GM21447 (cell line): ENCODE measurements around the gene ADGRV1.
"Not testable (repeated sequence)": the region's sequence is repeated elsewhere in the genome, so short reads cannot be mapped to it uniquely, and the experiment has no call there.

Experiments
- ATAC-seq: cut with Tn5 transposase; IDR thresholded peaks from one replicate; pipeline ENCODE4 v1.9.1; 2021; ENCODE audit not compliant: unreplicated experiment

ADGRV1 gene

DNA sequence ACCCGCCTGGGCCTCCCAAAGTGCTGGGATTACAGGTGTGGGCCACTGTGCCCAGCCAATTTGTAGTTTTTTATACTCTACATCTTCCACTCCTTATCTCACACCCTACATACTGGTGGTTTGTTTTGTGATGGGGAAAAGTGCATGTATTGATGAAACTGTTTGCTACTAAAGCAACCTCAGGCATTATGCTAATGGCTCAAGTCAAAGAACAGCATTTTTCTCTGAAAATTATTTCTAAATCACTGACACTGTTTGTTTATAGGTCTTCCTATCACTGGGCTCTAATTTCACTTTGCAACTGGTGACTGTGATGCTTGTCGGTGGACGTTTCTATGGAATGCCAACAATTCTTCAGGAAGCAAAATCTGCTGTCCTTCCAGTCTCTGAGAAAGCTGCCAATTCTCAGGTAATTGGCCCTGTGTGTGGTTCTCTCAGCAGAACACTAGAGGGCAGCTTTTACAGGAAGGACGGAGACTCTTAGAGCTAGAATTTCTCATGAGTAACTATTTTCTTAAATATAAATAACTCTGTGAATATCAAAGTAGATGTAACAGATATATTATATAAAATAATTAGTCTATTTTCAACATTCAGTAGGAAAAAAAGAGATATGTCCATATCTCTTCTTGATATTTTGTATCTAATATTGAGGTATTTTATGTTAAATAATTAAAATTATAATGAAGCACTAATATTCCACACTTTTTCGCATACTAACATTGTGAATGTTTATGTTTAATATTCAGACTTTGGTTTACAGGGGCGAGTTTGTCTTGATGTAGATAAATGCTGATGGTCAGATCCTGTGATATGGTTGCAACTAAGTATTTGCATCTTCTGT, 244.1 kb downstream of the ADGRV1 start:
- ATAC-seq: peak; percentile 82

DNA sequence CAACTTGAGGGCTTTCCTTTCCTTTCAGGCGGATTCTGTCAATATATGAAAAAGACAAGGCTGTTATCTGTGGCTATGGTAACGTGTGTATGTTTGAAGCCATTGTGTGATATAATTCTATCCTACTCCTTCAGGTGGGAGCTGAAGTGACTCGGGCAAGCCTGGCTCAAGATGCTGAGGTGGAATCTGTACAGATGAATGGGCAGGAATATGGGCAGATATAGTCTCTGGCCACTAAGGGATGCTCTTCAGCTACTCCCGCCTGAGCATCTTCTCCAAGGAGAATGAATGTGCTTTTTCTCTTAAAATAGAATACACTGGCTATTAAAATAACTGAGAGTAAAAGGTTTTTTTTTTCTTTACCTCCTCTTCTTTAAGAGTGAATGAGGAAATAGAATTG, 244.8 kb downstream of the ADGRV1 start:
- no peak for ATAC-seq

DNA sequence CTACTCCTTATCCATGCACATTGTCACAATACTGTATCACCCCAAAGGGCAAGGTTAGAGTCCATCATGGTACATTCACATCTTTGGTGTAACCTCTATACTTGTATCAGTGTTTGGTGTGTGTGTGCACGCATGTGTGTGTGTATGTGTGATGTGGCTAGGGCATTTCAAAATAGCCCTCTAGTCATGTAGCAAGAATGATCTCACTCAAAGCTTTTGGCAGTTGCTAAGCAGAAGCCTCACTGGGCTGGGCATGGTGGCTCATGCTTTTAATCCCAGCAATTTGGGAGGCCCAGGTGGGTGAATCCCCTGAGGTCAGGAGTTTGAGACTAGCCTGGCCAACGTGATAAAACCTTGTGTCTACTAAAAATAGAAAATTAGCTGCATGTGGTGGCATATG, 245.3 kb downstream of the ADGRV1 start:
- ATAC-seq: no peak

DNA sequence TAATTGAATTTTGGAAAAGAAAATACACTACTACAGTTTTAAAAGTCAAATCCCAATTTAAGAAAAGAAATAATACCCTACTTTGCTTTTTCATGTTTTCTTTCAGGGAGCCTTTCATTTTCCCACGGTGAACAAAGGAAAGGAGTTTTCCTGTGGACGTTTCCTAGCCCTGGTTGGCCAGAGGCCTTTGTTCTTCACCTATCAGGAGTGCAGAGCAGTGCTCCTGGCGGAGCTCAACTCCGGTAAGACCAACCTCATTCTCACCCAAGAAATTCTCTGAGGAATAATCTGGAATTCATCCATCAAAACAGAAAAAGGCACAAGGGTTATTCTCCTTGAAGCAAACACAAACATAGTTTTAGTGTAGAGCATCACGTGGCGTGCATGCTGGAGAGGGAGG, 248.9 kb downstream of the ADGRV1 start:
- ATAC-seq: no peak

DNA sequence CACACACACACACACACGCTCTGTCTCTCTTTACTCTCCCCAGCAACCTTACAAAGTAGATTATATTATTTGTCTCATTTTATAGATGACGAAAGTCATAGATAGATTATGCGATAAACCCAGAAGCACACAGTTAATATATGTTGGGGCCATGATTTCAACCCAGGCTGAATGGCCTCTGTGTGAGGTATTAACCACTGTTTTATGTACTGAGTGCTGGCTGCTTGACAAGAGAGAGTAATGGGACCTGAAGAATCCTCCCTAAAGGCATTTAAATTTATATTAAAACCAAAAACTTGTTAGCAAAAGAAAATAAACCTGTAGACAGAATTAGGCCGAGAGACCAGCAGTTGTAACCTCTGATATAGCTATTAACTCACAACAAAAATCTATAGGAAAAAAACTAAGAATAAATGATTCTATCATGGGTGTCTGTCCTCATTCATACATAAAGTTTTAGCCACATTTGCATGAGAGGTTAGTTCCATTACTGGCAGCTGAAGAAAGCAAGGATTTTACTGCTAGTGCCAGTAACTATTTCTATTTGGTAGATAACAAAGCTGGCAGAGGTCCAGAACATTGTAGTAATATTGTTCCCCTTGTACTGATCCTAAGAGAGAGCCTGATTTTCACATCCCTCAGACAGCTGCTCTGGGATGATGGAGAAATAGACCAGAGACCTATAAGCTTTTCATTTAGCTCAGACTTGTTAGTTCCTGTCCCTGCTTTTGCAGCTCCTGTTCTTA, 250.9 kb downstream of the ADGRV1 start:
- ATAC-seq: no peak

DNA sequence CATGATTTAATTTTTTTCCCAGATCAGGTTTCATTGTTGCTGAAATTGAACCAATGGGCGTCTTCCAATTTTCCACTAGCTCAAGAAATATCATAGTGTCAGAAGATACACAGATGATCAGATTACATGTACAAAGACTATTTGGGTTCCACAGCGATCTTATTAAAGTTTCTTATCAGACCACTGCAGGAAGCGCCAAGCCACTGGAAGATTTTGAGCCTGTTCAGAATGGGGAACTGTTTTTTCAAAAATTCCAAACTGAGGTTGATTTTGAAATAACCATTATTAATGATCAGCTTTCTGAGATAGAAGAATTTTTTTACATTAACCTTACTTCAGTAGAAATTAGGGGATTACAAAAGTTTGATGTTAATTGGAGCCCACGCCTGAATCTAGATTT, 251.6 kb downstream of the ADGRV1 start:
- ATAC-seq: no peak

DNA sequence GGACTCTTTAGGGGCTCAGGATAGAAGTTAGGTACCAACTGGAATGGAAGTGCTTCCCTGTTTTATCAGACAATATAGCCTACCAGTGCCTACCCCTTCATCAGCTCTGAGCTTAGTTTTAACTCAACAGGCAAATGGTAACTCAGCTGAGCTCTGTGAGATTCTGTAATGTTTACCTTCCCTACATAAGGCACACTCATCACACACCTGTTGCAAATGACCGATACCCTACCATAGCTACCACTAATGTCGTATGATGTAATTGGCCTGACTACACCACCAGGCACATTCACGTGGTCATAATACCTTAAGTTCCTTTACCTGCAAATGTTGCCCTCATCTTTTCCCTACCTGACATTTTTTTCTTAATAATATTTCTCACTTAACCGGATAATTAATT, 254.8 kb downstream of the ADGRV1 start:
- ATAC-seq: no peak

DNA sequence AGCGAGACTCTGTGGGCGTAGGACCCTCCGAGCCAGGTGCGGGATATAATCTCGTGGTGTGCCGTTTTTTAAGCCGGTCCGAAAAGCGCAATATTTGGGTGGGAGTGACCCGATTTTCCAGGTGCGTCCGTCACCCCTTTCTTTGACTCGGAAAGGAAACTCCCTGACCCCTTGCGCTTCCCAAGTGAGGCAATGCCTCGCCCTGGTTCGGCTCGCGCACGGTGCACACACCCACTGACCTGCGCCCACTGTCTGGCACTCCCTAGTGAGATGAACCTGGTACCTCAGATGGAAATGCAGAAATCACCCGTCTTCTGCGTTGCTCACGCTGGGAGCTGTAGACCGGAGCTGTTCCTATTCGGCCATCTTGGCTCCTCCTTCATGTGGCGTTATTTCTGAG, 263.5 kb downstream of the ADGRV1 start:
- ATAC-seq: not testable (repeated sequence)

DNA sequence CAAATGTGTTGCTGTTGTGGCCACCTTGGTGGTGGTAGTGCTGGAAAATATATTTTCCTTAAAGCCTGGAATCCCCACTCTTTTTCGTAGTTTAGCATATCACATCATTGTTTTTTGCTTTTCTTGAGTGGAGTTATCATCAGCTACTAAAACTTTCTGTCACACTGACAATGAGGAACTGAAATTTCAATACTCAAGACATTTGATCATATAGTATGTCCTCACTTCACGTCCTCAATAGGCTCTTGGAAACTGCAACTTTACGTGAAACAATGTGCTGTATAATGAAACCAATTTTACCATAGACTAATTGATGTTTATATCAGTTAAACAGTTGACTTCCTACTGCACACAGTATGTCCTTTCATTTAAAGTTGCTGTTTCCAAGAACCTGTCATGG, 265.8 kb downstream of the ADGRV1 start:
- no peak for ATAC-seq

DNA sequence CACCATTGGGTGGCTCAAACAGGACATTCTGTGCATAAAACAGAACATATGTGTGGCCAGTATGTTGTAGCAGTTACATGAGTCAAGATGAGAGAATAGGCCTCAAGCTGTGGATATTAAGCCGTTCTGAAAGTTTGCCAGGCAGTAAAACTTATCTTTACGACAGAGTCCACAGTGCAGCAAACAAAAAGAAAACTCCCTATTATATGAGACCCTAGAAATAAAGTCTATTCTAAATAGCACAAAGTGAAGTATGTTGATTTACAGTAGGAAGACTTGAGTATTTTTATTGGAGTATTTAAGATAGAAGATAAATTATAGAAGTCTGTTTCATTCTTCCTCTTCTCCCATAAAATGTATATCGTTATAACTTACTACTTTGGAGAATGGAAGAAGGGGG, 271.5 kb downstream of the ADGRV1 start:
- no peak for ATAC-seq

DNA sequence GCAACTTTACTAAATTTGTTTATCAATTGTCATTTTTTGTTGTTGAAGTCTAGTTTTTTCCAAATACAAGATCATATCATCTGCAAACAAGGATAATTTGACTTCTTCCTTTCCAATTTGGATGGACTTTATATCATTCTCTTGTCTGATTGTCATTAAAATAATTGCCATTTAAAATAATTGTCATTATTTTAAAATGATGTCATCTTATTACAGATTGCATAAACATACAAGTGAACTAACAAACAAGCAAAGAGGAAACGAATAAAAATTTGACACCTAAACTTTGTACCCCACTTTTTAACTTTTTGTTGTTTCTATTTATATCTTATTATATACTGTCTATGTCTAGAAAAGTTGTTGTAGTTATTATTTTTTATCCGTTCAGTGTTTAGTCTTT, 275.2 kb downstream of the ADGRV1 start:
- no peak for ATAC-seq

DNA sequence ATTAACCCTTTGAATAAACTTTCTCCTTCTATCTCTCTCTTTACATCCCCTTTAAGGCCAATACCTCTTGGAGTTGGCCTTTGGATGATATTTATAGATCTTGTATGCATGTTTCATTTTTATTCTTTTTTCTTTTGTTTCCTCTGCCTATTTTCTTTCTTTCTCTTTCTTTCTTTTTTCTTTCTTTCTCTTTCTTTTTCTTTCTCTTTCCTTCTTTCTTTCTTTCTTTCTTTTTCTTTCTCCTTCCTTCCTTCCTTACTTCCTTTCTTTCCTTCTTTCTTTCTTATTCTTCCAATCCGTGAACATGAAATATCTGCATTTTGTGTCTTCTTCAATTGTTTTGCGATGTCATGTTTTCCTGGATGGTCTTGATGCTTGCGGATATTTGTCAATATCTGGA, 276.1 kb downstream of the ADGRV1 start:
- no peak for ATAC-seq

DNA sequence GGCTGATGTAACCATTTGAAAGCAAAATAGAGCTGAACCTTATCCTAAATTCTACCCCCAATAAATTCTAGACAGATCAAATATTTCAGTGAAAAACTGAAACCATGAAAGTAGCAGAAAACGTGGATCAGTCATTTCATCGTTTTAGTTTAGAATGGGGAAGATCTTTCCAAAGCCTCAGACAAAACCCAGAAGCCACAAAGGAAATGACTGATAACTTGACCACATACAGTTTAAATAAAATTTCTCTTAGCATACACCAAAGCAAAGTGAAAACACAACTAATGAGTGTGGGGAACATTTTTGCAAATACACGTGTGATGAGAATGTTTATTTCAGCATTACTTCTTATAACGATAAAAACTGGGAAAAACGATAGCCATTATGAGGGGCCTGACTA, 284.8 kb downstream of the ADGRV1 start:
- ATAC-seq: no peak

DNA sequence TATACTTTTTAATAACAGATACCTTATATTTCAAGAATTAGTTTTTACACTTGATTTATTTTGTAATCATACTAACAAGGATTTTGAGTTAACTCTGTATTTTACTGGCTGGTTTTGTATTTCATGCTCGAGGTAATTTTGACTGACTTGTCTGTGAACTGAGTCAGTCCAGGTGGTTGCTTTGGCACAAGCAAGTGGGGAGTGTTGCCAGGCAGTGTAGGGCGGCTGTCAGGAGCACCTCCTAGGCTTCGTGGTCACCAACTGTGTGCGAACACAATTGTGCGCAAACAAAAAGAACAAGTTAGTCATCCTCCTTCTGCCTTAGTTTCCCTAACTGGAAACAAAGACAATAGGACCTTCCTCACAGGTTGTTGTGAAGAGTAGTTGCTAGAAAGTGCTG, 286.3 kb downstream of the ADGRV1 start:
- ATAC-seq: no peak

DNA sequence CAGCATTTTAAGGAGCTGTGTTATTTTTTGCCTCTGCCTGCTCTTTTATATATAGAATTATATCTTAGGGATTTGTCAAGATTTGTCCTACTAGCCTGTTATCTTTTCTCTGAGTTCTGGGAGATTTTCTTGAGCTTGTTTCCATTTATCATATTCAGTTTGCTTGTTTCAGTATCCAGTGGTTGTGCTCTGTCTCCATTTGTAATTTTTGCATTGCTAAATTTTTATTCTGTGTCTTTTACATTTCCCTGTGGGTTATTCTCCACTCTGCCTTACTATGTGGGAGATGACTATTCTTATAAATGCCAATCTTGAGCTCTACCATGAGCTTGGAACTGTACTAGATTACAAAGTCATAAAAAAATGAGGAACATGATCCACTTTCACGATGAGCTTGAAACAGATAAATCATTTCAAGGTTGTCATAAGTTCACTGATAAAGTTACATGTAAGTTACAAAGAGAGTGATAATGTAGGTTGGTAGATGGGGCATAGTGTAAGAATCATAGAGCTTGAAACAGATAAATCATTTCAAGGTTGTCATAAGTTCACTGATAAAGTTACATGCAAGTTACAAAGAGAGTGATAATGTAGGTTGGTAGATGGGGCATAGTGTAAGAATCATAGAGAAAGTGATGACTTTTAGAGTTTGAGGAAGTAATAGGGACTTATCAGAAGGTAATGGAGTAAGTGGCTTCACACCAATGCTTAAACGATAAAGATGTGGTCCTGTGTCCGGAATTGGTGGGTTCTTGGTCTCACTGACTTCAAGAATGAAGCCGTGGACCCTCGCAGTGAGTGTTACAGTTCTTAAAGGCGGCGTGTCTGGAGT, 287.3 kb downstream of the ADGRV1 start:
- no peak for ATAC-seq

DNA sequence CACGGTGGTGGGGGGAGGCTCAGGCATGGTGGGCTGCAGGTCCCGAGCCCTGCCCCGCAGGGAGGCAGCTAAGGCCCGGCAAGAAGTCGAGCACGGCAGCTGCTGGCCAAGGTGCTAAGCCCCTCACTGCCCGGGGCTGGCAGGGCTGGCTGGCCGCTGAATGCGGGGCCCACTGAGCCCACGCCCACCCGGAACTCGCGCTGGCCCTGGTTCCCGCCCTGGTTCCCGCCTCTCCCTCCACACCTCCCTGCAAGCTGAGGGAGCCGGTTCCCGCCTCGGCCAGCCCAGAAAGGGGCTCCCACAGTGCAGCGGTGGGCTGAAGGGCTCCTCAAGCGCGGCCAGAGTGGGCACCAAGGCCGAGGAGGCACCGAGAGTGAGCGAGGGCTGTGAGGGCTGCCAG, 289.0 kb downstream of the ADGRV1 start:
- ATAC-seq: not testable (repeated sequence)

DNA sequence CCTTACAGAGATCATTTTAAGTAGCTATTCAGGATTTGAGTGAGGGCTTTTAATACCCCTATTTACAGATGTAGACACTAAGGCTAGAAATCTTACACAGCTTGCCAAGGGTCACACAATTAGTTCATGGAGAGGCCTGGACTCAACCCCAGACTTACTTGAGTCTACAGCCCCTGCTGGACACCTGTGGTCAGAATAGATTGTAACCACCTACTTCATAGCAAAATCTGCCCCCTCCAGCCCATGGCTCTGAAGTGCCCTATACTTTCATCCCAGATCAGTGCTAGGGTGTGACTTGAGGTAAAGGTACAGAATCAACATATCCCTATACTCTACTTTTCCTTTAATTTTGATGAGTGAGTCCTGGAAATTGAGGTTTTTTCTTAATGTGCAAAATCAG, 291.3 kb downstream of the ADGRV1 start:
- ATAC-seq: no peak

DNA sequence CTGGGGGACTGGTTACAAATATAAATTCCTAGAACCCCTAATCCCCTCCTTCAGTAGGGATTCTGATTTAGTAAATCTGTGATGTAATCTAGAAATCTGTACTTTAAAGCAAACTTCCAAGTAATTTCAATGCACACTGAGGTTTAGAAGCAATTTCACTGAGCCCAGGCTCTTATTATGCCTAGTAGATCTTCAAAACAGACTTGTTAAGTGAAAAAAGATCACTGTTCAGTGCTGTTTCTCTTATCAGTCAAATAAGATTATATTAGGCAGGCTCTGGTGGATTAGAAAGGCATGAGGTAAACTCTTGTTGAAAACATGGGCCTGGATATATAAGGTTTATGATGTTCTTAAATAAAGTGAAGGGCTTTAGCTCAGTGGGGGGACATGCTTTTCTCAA, 293.9 kb downstream of the ADGRV1 start:
- ATAC-seq: no peak

DNA sequence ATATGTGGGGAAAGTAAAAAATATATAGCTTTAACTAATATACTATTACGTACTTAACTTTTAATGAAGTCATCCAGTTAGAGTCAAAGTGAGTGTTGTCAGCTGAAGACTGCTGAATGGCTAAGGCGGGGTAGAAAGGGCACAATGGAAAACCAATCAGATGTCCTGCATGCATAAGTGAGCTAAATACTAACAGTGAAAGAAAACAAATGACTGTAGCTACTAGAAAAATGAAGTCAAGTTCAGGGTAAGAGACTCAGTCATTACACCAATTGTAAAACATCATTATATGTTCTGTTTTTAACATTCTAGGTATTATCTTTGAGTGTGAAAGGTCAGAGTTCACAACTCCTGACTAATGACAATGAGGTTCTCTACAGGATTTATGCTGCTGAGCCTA, 295.2 kb downstream of the ADGRV1 start:
- no peak for ATAC-seq

DNA sequence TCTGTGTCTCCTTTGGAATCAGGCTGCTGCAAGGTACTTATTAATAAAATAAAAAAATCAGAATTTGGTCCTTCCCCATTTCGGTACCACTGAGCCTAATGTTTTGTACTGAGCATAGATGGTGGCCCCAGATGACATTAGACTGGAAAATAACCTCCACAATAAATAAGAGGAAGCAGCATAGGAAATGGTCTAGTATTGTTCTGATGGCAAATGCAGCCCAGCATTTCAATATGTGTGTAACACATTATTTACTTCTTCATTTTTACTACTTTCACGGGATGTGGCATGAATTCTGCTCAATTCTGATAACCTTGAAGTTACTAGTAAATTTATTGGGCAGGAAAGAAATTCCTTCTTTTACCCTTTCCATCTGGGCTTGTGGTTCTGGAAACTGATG, 295.6 kb downstream of the ADGRV1 start:
- no peak for ATAC-seq

DNA sequence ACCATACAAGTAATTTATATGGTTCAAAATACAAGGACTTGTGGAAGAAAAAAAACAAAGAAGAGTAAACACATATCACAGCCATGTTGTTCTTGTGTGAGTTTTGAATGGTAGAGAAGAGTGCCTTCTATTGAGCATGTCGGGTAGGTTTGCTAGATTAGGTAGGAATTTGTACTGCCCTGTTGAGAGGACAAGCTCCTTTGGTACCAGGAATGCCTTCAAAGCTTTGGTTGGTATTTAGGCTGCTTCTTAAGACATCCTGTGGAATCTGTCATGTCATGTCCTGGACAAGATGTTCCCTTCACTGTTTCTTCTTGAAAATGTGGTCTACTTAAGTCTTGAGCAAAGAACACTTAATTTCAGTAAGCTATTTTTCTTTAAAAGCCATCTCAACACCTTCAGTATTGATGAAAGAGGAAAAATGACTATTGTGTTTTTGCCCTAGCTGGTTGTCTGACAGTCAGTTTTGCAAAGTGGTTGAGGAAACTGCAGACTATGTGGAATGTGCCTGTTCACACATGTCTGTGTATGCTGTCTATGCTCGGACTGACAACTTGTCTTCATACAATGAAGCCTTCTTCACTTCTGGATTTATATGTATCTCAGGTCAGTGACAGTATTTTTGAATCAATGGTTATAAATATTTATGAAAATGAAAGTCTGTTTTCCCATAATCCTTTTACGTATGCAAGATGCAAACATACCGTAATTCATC, 296.9 kb downstream of the ADGRV1 start:
- ATAC-seq: no peak
